Retina (tissue), 1 donor: ENCODE results near the gene DCUN1D2.
A peak's percentile ranks its signal among the peaks of the same experiment; 100 is the strongest.
"Not testable (repeated sequence)": the region's sequence is repeated elsewhere in the genome, so short reads cannot be mapped to it uniquely, and the experiment has no call there.

ENCODE experiments used
- DNase-seq: peaks from one replicate; pipeline ENCODE4 v3.0.0-alpha.2; 2016

DCUN1D2 gene

DNA sequence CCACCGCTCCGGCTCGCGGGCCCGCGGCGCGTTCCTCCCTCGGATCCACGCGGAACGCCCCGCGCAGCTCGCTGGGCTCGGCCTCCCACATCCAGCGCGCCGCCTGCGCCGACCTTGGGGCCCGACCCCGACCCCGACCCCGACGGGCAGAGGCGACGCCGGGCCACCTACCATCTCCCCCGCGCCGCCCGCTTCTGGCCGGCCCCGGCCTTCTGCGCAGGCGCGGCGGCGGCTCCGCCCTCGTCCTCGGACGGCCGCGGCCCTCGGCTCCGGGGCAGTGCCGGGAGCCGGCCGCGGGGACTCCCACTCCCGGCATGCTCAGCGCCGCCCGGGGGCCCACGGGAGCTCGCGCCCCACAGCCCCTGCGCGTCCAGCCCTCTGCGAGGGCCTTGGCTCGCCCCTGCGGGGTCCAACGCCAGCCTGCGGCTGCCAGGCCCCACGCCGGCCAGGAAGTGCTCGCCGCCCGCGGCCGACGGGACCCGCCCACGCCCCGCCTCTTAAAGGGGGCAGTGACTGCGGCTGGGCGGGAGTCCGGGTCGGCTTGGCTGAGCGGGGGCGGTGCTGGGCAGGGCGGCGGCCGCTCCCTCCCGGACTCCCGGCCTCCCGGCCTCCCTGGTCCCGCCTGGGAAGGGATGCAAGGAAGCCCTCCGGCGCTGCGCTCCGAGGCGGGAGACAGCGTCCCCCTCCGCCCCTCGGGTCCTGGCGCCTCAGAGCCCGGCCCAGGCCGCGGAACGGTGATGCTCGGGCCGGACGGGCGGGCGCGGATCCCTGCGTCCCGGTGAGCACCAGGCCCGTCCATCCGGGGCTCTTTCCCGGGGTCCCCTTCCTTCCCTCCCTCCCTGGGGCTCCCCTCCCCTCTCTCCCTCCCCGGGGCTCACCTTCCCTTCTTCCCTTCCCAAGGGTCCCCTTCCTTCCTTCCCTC lies at the start of gene DCUN1D2:
Gene DCUN1D2 (minus strand): TSS at position 216 of the 922 bp plus-strand sequence. CDS start 42 bp downstream, at position 174.
- DNase-seq = peak; percentile 94

DNA sequence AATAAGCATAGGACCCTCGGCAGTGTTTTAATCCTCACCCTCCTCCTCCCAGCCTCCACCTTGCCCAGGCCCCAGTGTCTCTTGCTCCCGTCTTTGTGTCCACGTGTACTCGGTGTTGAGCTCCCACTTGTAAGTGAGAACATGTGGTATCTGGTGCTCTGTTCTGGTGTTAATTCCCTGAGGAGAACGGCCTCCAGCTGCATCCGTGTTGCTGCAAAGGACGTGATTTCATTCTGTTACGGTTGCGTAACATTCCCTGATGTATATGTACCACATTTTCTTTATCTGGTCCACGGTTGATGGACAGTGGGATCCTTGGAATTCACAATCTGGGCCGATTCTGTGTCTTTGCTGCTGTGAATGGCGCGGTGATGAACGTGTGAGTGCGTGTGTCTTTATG lies 49.3 kb upstream of the DCUN1D2 start:
- DNase-seq = no peak

DNA sequence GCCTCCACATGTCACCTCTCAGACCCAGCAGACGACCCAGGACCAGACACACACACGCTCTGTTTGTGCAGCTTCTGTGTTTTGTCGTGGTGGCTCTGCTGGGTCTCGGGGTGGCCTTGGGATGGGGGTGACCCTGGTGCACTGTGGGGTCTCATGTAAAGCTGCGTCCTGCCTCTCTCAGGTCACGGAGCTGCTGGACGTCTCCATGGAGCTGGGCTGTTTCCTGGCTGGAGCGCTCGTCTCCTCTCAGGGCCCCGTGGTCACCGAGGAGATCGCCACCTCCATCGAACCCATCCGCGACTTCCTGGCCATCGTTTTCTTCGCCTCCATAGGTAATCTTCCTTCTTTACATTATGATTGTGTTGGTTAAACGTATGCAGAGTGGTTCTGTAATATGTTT lies 48.7 kb upstream of the DCUN1D2 start:
- no peak for DNase-seq

DNA sequence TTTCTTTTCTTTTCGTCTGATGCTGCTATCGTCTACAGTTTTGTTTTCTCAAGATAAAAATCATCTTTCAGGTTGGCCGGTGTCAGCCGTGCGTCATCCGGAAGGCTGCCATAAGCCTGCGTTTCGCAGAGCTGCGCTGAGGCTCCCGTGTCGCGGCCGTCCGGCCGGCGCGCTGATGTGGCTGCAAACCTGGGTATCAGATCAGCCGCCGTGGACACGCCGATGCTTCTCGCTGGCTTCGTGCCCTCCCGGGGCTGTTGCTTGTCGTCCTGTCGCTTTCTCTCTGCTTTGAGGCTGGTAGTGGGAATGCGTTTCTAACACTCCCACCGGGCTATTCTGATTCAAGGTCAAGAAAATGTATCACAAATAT lies 48.2 kb upstream of the DCUN1D2 start:
- DNase-seq = no peak

DNA sequence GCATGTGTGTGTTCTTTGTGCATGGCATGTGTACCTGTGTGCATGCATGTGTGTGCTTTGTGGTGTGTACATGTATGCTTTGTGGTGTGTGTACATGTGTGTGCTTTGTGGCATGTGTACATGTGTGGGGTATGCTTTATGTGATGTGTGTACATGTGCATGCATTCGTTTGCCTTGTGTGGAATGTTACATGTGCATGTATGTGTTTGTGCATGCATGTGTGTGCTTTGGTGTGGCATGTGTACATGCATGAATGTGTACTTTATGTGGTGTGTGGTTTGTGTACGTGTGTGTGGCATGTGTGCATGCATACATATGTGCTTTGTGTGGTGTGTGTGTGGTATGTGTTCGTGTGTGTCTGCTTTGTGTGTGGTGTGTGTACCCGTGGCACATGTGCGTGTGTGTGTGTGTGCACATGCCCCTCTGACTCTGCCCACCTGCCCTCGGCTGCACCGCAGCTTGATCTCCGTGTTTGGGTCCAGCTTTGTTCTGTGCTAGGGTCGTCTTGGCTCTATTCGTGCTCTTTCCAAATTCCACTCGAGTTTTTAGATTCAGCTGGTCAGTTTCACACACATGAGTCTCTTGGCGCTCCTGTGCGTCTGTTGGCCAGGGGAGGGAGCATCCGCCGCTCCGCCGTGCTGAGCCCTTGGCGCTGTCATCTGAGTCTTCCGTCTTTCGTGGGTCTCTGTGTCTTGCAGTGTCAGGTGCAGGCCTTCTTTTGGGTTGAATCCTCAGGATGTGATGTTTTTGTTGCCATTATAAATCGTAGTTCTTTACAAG lies 47.6 kb upstream of the DCUN1D2 start:
- no peak for DNase-seq

DNA sequence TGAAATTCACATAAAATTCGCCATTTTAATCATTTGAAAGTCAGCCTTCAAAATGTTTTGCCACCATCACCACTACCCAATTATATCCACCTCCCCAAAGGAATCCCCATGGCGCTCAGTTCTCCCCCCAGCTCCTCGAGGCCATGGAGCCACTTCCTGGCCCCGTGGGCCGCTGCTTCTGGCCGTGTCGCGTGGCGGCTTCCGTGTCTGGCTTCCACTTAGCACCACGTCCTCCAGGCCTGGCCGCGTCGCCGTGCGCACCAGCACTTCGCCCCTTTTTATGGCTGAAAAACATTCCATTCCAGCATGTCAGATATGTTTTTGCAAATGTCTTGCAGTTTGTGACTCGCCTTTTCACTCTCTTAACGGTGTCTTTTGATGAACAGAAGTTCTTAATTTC lies 46.7 kb upstream of the DCUN1D2 start:
- DNase-seq = no peak

DNA sequence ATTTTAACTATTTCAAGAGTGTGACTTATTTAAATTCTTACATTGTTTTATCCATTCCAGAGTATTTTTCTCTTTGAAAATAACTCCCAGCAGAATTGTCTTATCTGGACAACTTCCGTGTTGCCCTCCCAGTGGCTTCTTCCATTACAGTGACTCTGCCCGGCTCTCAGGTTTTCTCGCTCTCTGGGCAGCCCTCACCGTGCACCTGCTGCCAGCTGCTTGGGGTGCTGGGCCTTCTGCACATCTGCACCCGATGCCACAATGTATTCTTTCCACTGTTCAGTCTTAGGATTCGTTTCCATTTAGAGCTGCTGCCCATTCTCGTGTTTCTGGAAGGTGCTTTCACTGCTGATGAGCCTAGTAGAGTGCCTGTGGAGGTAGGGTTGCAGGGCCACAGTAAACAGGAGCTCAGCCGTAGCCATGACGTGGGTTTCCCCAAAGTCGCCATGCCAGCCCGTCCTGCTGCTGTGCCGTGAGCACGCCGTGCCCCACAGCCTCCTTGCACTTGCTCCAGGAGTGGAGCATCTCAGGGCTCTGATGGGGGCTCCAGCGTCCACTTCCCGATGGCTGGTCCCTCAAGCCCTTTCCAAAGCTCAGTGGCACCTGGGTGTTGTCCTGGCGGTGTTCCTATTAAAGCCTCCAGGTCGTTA lies 46.1 kb upstream of the DCUN1D2 start:
- no peak for DNase-seq

DNA sequence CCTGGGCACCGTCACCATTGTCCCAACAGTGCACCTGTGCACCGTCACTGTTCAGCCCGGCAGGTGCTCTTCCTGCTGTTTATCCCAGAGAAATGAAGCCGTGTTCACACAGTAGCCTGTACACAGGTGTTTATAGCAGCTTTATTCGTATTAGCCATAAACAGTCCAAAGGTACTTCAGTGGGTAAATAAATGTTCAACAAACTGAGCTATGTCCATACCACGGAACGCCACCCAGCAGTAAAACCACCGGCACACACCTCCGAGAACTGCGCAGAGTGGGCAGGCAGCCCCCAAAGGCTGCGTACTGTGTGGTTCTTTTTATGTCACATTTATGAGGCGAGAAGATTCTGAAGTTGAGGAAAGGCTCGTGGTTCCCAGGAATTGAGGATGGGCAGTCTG lies 44.9 kb upstream of the DCUN1D2 start:
- DNase-seq = no peak

DNA sequence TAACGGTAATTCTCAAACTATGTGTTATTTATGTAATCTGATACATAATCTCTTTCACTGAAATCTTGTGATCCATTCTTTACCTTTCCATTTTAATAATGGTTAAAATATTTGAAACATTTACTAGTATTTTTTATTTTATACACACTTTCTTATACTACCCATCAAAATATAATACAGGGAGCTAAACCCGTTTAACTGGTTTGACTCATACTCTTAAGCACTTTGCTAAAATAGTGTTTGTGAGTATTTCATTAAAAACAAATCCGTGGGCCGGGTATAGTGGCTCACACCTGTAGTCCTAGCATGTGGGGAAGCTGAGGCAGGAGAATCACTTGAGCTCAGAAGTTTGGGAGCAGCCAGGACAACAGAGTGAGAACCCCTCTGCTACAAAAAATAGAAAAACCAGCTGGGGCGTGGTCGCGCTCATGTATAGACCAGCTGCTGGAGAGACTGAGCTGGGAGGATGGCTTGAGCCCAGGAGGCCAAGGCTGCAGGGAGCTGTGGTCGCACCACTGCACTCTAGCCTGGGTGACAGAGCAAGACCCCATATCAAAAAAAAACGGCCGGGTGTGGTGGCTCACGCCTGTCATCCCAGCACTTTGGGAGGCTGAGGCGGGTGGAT lies 43.8 kb upstream of the DCUN1D2 start:
- no peak for DNase-seq

DNA sequence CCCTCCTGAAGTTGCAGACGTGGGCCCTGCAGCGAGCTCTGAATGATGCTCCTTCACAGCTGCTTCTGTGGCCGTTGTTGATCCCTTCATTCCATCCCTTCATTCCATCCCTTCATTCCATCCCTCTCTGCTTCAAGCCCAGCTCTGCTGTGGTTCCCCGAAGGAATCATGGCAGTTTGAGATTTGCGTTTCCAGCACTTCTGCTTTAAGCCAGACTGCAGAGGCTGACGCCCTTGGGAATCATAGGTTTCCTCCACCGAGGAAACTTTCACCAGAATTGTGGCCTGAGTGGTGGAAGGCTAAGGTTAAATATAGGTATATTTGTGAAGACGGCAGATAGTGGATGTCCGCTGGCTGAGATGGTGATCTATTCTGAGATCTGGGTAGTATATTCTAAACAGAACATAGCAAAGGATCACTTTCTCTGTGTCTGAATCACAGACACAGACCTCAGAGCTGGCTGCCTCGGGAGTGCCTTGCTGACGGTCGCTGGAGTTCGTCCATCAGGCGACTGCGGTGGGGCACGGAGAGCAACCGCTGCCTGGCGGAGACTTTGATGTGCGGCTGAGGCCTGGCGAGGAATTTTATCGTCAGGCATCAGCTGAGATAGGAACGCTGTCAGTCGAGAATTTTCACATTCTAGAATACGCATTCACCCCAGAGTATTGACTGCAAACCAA lies 42.8 kb upstream of the DCUN1D2 start:
- DNase-seq = peak; percentile 31

DNA sequence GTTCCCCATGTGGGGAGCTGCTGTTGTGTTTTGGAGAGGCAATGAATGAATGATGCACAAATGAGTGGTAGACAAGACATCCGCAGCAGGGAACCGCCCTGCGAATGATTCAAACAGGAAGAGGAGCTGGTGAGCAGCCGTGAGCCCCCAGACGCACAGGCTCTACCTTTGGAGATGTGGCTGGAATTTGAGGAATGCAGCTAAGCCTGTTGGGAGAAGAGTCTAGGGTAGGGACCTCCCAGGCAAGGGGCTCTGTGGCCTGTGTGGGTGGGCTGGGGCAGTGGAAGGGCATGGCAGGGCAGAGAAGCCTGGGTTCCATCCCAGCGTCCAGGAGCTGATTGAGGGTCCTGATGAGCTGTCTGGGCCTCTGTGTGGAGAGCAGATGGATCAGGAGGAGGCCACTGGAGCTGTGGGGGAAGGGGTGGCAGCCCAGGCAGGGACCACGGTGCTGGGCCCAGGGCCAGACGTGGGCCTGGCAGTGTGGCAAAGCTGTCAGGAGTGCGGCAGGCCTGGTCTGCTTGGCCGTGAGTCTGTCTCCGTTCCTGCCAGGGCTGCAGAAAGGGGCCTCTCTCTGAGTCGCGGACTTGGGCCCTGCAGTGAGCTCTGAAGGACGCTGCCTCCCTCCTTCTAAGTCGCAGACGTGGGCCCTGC lies 41.8 kb upstream of the DCUN1D2 start:
- DNase-seq = peak; percentile 12

DNA sequence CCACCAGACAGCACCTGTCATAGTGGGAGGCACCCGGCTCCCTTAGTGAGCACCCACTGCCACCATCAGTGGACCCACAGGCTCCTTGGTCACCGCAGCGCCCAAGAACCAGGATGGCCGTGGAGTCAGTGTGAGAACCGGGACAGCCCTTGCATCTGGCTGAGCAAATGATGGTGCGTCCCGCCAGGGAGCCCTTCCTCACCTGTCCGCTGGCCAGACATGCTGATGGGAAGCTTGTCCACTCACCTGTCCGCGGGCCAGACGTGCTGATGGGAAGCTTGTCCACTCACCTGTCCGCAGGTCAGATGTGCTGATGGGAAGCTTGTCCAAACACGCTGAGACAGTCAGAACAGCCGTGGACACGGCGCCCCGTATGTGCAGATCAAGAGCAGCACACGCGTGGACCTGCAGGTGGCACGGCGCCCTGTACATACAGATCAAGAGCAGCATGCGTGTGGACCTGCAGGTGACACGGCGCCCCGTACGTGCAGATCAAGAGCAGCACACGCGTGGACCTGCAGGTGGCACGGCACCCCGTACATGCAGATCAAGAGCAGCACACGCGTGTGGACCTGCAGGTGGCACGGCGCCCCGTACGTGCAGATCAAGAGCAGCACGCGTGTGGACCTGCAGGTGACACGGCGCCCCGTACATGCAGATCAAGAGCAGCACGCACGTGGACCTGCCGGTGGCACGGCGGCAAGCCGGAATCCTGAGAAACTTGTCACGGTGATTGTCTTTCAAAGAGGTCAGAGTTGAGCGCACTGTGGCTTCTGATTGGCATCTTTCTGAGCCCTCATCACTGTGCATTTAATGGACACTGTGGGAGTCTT lies 40.7 kb upstream of the DCUN1D2 start:
- DNase-seq = no peak

DNA sequence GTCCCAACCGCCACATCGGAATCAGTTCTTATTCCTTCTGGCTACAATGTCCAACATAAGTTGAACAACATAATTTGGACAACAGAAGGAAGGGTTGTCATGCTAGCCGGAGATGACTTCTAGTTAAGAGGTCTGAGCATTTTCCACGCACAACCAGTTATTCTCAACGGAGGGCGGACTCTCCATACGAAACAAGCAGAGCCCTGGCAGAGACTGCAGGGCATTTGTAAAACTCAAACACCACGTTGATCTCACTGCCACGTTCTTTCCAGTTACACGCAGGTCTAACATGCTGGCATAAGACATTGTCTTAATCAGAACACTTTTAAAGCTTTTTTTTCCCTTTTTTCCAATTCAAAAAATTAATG lies 38.3 kb upstream of the DCUN1D2 start:
- no peak for DNase-seq

DNA sequence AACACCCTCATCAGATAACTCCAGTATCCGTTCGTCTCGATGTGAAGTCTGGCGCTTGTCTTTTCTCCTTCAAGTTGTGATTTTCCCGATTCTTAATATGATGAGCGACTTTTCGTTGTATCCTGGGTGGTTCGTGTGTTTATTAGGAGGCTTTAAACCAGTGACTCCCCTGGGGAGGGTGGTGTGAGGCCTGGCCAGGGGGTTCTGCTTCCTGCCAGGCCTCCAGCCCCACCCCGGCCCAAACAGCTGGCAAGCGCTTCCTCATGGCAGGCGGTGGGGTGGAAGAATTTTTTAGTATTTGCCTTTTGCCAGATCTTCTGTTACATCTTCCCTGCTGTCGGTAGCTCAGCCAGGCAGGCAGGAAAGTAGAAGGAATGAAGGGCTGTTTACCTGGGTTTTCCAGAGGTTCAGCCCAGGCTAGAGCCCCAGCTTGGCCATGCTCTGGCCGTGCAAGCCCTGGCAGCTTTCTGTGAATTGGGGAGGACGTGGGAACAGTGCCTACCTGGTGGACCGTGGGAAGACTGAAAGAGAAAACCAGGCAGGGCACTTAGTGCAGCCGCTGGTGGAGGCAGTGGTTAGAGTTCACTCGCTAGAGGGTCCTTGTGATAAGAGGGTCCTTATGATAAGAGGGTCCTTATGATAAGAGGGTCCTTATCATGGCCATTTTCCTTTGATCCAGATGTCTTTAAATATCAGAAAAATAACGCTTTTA lies 37.7 kb upstream of the DCUN1D2 start:
- no peak for DNase-seq

DNA sequence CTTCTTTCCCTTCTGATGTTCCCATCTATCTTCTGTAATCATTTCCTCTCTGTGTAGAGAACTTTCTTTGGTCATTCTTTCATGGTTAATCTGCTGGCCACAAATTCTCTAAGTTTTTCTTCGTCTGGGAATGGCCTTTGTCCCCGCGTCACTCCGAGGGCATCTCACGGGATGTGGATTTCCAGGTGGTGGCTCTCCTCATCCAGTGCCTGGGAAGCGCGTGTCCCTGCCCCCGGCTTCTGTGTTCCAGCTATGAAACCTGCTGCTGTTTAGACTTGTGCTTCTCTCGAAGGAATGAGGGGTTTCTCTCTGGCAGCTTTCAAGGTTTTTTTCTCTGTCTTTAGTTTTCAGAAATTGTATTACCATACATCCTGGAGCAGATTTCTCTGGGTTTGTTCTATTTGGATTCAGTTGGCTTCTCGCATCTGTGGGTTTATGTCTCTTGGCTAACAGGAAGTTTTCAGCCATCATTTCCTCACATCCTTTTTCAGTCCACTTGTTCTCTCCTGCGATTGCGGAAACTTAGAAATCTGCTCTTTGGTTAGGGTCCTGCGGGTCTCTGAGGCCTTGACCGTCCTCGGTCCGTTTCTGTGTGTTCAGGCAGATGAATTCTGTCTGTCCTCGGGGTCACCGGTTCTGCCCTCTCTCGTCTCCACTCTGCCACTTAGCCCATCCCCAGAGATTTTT lies 36.9 kb upstream of the DCUN1D2 start:
- no peak for DNase-seq

DNA sequence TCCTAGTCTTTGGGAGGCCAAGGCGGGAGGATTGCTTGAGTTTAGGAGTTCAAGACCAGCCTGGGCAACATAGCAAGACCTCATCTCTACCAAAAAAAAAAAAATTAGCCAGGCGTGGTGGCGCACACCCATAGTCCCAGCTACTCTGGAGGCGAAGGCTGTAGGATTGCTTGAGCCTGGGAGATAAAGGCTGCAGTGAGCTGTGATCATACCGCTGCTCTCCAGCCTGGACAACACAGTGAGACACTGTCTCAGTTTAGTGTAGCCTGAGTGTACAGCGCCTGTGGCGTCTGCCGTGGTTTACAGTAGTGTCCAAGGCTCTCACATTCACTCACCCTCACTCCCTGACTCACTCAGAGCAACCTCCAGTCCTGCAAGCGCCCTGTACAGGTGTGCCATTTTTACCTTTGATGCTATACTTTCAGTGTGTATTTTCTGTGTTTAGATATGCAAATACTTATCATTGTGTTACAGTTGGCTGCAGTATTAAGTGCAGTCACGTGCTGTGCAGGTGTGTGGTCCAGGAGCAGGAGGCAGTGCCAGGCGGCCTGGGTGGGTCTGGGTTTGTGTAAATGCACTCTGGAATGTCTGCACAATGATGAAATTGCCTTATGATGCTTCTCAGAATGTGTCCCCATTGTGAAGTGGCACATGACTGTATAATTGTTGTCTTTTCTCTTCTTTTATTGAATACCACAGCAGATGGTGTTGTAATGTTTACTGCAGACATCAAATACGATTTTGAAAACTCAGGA lies 36.1 kb upstream of the DCUN1D2 start:
- no peak for DNase-seq

DNA sequence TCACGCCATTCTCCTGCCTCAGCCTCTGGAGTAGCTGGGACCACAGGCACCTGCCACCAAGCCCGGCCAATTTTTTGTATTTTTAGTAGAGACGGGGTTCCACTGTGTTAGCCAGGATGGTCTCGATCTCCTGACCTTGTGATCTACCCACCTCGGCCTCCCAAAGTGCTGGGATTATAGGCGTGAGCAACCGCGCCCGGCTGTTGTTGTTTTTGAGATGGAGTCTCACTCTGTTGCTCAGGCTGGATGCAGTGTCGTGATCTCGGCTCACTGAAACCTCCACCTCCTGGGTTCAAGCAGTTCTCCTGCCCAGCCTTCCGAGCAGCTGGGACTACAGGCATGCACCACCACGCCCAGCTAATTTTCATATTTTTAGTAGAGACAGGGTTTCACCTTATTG lies 31.9 kb upstream of the DCUN1D2 start:
- not testable (repeated sequence) for DNase-seq

DNA sequence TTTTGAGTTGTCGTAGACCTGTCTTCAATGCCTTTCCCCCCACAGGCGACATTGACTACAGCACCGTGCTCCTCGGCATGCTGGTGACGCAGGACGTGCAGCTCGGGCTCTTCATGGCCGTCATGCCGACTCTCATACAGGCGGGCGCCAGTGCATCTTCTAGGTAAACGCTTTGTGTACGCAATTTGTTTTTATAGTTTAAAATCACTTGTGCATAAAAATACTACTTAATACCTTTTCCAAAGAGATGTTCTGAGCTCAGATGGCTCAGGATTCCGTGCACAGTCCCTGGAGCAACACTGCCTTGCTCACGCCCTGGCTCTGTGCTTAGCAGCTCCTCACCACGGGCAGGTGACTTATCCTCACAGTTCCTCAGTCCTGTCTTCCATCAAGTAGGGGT lies 30.1 kb upstream of the DCUN1D2 start:
- no peak for DNase-seq

DNA sequence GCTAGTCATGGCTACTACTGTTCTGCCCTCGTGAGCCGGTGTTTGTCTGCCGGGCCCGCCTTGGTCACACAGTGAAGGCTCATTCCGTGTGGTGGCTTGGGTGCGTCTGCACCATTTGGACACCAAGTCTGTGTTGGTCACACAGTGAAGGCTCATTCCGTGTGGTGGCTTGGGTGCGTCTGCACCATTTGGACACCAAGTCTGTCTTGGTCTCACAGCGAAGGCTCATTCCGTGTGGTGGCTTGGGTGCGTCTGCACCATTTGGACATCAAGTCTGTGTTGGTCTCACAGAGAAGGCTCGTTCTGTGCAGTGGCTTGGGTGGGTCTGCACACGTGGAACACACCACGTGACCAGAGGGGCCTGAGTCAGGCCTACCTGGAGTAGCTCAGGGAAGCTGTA lies 29.0 kb upstream of the DCUN1D2 start:
- DNase-seq = no peak
